Raji (cell line): ENCODE data around the gene CDK2AP2.

ENCODE experiments used
- POLR2A ChIP-seq: IDR thresholded peaks from 2 replicates; pipeline ENCODE4 v1.6.1; 2011; ENCODE audit warnings: low read depth, low read length, control low read depth; ENCODE audit not compliant: insufficient read depth

CDK2AP2 gene

DNA sequence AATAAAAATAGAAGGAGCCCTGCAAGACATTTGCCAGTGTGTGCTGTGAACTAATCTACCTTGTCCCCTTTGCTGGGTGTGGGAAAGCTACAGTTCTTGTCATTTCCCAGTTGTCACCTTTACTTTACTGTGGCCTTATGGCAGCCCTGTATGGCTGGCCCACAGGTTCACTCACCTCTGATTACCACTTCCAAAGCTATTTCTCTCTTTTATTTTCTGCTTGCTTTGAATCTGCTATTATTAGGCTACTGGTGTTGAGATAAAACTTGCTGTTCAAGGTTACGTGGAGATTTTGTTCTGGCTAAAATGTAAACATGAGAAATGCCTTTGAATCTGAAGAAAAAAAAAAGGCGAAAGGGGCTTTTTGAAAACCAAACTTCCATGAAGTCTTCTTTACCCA is 24.9 kb upstream of the CDK2AP2 start:
- TF ChIP-seq POLR2A: no peak

DNA sequence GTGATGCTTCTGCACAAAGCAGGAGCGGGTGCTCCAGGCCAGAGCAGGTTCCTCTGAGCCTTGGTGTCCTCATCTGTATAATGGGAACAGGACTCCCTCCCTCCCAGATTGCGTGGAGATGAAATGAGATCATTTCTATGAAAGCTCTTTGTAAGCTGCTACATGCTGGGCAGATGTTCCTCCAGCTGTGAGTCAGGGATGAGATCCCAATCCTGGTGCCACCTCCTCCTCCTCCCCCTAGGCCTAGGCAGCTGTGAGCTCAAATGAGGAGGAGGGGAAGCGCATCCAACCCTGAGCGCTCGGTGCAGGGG is 22.3 kb upstream of the CDK2AP2 start:
- TF ChIP-seq POLR2A: no peak

- TF ChIP-seq POLR2A: no peak
These were observed 20.4 kb upstream of the CDK2AP2 start for GRCh38 chr11:67528376-67528775.

DNA sequence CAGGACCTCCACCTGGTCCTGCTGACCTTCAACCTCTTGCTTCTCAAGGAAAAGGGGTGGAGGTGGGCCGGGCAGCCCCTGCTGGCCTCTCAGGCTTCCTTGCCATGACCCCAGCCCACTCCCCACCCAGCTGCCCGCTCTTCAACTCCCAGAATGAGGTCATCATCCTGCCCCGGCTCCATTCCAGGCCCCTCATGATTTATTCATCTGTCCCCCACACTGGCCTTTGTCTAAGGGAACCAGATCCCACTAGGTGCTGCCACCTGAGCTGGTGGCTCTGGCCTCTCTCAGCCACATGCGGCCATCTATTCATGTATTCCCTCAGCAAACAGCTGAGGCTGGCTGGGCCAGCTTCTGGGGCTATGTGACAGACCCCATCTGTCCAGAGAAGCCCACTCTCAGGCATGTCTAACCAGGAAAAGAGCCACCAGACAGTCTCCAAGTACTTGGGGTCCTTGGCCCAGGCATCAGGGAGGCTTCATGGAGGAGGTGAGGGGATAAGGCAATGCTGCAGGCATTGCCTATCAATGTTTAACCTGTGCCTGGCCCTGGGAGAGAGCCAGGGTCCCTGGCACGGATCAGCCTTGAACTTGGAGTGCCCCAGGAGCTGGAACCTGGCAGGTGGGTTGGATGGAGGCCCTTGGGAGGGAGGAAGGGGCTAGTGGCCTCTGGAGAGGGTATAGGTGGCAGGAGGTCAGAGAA is 17.5 kb upstream of the CDK2AP2 start:
- TF ChIP-seq POLR2A: no peak

GRCh38 chr11:67524480-67524808 is 16.5 kb upstream of the CDK2AP2 start:
- no peak for TF ChIP-seq POLR2A

DNA sequence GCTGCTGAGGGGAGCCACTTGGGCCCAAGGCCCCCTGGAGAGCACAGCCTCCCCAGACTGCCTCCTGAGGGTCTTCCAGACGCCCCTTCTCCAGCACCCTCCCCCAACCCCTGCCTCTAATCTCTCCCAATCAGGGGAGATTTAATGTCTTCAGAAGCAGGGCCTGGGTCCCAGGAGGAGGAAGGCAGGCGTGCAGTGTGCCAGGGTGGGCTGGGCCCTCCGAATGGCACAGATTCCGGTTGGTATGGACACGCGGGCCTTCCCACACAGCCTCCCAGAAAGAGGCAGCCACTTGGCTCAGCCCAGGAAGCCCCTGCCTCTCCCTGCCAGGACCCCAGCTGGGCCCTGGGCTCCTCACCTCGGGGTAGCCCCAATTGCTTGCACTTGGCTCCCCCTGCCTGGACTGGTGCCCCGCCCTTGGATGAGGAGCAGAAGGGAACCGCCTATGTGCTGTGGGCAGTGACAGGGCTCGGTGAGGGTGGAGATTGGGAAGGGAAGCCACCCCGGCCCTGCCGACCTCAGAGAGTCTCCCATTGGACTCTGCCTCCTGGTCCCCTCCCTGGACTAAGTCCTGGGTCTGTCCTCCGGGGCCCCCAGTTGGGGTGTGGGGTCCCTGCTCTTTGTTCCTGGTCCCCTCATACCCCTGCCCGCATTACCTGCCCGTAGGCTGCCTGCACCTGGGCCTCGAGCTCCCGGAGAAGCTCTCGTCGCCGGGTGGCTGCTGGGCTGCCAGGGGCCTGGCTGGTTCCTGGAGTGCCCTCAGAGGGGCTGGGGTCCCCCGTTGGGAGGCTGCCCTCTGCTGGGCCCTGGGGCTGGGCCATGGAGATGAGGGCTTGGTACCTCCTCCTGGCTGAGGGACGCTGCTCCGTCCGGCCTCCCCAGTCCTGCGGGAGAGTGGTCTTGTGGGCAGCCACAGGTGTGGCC is 15.9 kb upstream of the CDK2AP2 start:
- no peak for TF ChIP-seq POLR2A

- no peak for TF ChIP-seq POLR2A
These were observed 15.0 kb upstream of the CDK2AP2 start, which contains the start of gene CABP2 for GRCh38 chr11:67522844-67523555. CABP2 (minus strand) TSS chr11:67523446; CDS start chr11:67523326, 120 bp downstream.

- TF ChIP-seq POLR2A: no peak
These were observed 14.4 kb upstream of the CDK2AP2 start for GRCh38 chr11:67522338-67522737.

- TF ChIP-seq POLR2A: no peak
These were observed 14.0 kb upstream of the CDK2AP2 start for GRCh38 chr11:67521924-67522323.

DNA sequence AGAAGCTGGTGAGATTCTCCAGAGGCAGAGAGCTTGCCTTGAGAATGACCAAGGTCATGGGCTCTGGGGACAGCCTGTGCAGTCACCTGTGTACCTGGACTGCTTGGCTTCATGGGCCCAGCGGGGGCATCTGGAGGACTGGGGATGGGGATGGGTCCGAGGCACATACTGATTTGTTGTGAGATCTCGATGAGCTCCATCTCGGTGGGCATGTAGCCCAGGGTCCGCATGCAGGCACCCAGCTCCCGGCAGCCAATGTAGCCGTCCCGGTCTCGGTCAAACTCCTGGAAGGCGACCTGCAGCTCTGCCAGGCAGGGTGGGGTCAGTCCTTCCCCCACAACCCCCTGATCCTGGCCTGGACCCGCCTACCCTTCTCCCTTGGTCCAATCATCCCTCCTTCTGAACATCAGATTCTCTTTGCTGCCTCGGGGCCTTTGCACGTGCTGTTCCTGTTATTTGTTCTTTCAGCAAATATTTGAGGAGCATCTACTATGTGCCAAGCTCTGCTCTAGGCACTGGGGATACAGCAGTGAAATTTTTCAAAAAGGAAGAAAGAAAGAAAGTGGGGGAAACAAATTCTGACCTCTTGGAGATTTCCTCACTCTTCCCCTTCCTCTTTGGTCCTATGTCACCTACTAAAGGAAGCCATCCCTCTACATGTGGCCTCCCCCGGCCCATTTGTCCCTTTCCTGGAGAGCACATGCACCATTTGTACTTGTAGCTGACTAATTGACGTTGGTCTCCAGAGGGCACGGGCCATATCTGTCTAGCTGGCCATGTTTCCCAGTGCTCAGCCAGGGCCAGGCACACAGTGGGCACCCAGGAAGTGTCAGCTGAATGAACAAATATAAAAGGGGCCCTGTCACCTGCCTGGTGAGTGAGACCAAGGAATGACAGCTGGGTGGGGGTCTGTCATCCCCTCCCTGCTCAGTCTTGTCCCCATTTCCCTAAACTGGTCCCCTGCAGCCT is 13.2 kb upstream of the CDK2AP2 start:
- TF ChIP-seq POLR2A: no peak

DNA sequence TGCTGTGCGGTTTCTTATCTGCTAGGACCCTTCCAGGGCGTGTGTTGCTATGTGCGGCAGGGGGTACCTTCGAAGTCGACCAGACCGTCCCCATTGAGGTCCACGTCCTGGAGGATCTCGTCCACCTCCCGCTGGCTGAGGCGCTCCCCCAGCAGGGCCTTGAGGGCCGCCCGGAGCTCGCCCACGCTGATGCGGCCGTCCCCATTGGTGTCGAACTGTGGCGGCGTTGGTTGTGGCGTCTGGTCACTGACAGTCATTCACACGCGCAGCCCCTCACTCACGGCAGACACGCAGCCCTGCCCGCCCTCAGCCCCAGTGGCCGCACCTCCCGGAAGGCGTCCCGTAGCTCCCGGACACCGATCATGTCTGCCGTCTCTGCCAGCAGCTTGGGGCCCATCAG is 11.8 kb upstream of the CDK2AP2 start:
- no peak for TF ChIP-seq POLR2A

DNA sequence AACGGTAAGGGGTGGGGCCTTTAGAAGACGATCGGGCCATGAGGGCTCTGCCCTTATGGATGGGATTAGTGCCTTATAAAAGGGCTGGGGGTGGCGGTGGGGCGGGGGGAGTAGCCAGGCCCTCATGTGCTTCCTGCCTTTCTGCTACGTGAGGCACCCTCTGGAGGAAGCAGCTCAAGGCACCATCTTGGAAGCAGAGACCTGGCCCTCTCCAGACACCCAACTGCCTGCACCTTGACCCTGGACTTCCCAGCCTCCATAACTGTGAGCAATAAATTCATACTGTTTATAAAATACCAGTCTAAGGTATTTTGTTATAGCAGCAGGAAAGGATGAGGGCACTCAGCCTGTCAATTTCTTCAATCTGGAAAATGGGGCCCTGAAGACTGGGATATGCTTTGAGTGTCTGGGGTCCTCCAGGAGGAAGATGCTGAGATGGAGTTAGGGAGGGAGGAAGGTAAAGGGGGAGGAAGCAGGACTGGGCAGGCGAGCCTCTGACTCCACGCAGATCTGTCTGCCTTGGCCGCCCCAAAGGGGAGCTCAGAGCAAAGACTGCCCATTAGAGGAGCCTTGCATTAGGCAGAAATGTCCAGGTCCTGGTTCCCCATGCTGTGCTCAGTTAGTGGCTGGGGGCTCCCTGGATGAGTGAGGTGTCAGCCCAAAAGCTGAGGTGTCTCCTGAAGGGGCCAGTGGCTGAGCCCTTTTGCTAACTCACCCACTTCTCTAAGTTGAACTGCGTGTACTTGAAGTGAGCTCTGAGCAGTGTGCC is 10.0 kb upstream of the CDK2AP2 start:
- no peak for TF ChIP-seq POLR2A

GRCh38 chr11:67516806-67517205 is 8.8 kb upstream of the CDK2AP2 start:
- TF ChIP-seq POLR2A: no peak

GRCh38 chr11:67514116-67514515 is 6.2 kb upstream of the CDK2AP2 start:
- no peak for TF ChIP-seq POLR2A
